ENCODE measurements around the gene PPFIBP1. TPM values are rescaled to one million over a fixed set of nuclear protein-coding genes. Genes with fewer than 3 reads are reported as not detected.

Gene PPFIBP1
- polyA plus RNA-seq, 1 donor (not counting 4 experiments of a cell fraction or from before 2014, with no cell fraction given) = 83.5 TPM

- Histone ChIP-seq H3K36me3 (ENCODE audit: control insufficient read depth in 2 of 2, extremely low read depth in 1 of 2, insufficient read depth in 2 of 2, low read length in 2 of 2) (peaks cover 21 to 26% of the 10 kb centered on the region in 2 experiments), H3K9me3 (ENCODE audit: control insufficient read depth, low read depth, low read length) (no peaks in the 10 kb centered on the region), H3K9me1 (ENCODE audit: control insufficient read depth, extremely low read depth, insufficient read depth, low read length) (no peaks in the 10 kb centered on the region), H3K4me3 (ENCODE audit: control insufficient read depth in 2 of 3, extremely low read depth in 1 of 3, insufficient read depth in 2 of 3, low read depth in 1 of 3, low read length in 3 of 3) (no peak overlapping the region), H3K4me1 (ENCODE audit: control insufficient read depth, extremely low read depth, insufficient read depth, low read length) (no peaks in the 10 kb centered on the region), H3K9ac (ENCODE audit: control insufficient read depth, extremely low read depth, insufficient read depth, low read length) (no peak overlapping the region), H2AFZ (ENCODE audit: control insufficient read depth, low read length) (no peak overlapping the region), H3K4me2 (ENCODE audit: control insufficient read depth, extremely low read depth, insufficient read depth, low read depth, low read length) (no peak overlapping the region), H3K79me2 (ENCODE audit: control insufficient read depth, insufficient read depth, low read length) (no peaks in the 10 kb centered on the region), H3K27ac (ENCODE audit: control insufficient read depth, insufficient read depth, low read length) (no peak overlapping the region), H3K27me3 (ENCODE audit: control insufficient read depth, extremely low read depth, insufficient read depth, low read length) (no peaks in the 10 kb centered on the region), H4K20me1 (ENCODE audit: control insufficient read depth, extremely low read depth, insufficient read depth, low read length) (no peaks in the 10 kb centered on the region)
- TF ChIP-seq EZH2 (IDR thresholded peaks at IDR 0.05; ENCODE audit: low read length) (no peak), CTCF (optimal IDR thresholded peaks at IDR 0.05 in 1 of 3, IDR thresholded peaks at IDR 0.05 in 1 of 3, conservative IDR thresholded peaks at IDR 0.05 in 1 of 3; ENCODE audit: extremely low read depth in 1 of 3, insufficient read depth in 2 of 3, low read length in 3 of 3) (no peak)
- dilution Hi-C loops (cut with MboI; ENCODE audit: extremely low pct_ligation_motif_present, low sequenced_read_pairs) = no loop called here
- FAIRE-seq = no peak
- no peak for DNase-seq (ENCODE audit: low read depth, low spot score)
Observed at GRCh38 chr12:27682534-27682933, 158.5 kb downstream of the PPFIBP1 start.

GRCh38 chr12:27685274-27685673 is 161.3 kb downstream of the PPFIBP1 start:
- dilution Hi-C loops (cut with MboI; ENCODE audit: extremely low pct_ligation_motif_present, low sequenced_read_pairs) = no loop called here
- TF ChIP-seq CTCF (optimal IDR thresholded peaks at IDR 0.05 in 1 of 3, IDR thresholded peaks at IDR 0.05 in 1 of 3, conservative IDR thresholded peaks at IDR 0.05 in 1 of 3; ENCODE audit: extremely low read depth in 1 of 3, insufficient read depth in 2 of 3, low read length in 3 of 3) (no peak), EZH2 (IDR thresholded peaks at IDR 0.05; ENCODE audit: low read length) (no peak)
- DNase-seq (ENCODE audit: low read depth, low spot score) (no peak), FAIRE-seq (no peak)
- Histone ChIP-seq H3K4me1 (ENCODE audit: control insufficient read depth, extremely low read depth, insufficient read depth, low read length) (no peaks in the 10 kb centered on the region), H3K9me3 (ENCODE audit: control insufficient read depth, low read depth, low read length) (no peaks in the 10 kb centered on the region), H3K36me3 (ENCODE audit: control insufficient read depth in 2 of 2, extremely low read depth in 1 of 2, insufficient read depth in 2 of 2, low read length in 2 of 2) (peaks cover 12 to 31% of the 10 kb centered on the region in 2 experiments), H3K9me1 (ENCODE audit: control insufficient read depth, extremely low read depth, insufficient read depth, low read length) (no peaks in the 10 kb centered on the region), H3K79me2 (ENCODE audit: control insufficient read depth, insufficient read depth, low read length) (no peaks in the 10 kb centered on the region), H3K27me3 (ENCODE audit: control insufficient read depth, extremely low read depth, insufficient read depth, low read length) (no peaks in the 10 kb centered on the region), H3K9ac (ENCODE audit: control insufficient read depth, extremely low read depth, insufficient read depth, low read length) (no peak overlapping the region), H3K27ac (ENCODE audit: control insufficient read depth, insufficient read depth, low read length) (no peak overlapping the region), H3K4me2 (ENCODE audit: control insufficient read depth, extremely low read depth, insufficient read depth, low read depth, low read length) (no peak overlapping the region), H3K4me3 (ENCODE audit: control insufficient read depth in 2 of 3, extremely low read depth in 1 of 3, insufficient read depth in 2 of 3, low read depth in 1 of 3, low read length in 3 of 3) (no peak overlapping the region), H4K20me1 (ENCODE audit: control insufficient read depth, extremely low read depth, insufficient read depth, low read length) (no peaks in the 10 kb centered on the region), H2AFZ (ENCODE audit: control insufficient read depth, low read length) (no peak overlapping the region)
